PC-3 (cell line): ENCODE data around the gene TMEM178B.

Source experiments
- CTCF ChIP-seq: fragments of 300-600 bp; sonication (generic); conservative IDR thresholded peaks from 2 replicates; pipeline ENCODE4 v1.5.1; 2017; ENCODE audit warnings: antibody characterized with exemption, low read depth, mild to moderate bottlenecking, low read length
- EZH2 ChIP-seq: fragments of 300-600 bp; sonication (generic); IDR thresholded peaks from one replicate; pipeline ENCODE4 v1.6.1; 2017; ENCODE audit warnings: antibody characterized with exemption, mild to moderate bottlenecking, low read length; ENCODE audit not compliant: unreplicated experiment
- EZH2phosphoT487 ChIP-seq: fragments of 300-600 bp; sonication (generic); IDR thresholded peaks from 2 replicates; pipeline ENCODE4 v1.6.1; 2018; ENCODE audit warnings: mild to moderate bottlenecking, antibody characterized with exemption, low read length, borderline replicate concordance

DNA sequence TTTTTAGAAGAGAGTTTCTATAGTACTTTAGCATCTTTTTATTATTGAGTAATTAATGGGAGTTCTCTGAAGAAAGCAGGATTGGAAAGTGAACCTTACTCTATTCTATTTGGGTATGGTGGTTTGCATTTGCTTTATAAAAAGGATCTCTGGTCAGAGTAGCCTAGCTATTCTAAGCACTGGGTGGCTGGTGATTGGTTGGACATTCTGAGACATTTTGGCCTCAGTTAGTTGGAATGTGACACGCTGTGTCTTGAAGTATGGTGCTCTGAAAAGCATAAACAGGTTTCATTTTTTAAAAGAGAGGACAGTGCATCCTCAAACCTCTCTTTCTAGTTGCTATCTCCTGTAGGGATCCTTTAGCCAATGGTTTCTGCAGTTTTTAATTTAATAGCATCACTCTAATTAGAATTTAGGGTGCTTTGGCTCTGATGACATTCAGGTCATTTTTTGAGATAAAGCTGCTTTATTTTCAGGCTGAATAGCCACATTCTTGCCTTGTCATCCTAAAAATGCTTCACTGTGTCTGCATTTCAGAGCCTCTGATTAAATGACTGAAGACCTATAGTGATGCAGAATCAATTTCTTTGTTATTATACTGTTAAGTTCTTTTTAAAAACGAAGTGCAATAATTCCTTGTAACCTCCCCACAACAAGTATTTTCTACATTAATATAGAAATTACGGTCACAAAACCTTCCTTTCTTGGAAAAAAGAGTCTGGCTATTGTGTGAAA, 20.6 kb downstream of the TMEM178B start:
- TF ChIP-seq CTCF (no peak), EZH2 (no peak), EZH2phosphoT487 (no peak)
